Smooth muscle cell (in vitro differentiated cells): ENCODE results near the gene DOHH. TPM values are rescaled to one million over a fixed set of nuclear protein-coding genes. Genes with fewer than 3 reads are reported as not detected.

Experiments
- DNase-seq: peaks from one replicate; lab custom pipeline; 2025; ENCODE audit not compliant: unreplicated experiment; lab: John Stamatoyannopoulos, UW
- H2AFZ ChIP-seq: fragments of 200-600 bp; sonication (generic); 2 replicates; pipeline ENCODE4 v1.6.0; 2016; ENCODE audit warnings: antibody characterized with exemption, low read depth, mild to moderate bottlenecking
- H3F3A ChIP-seq: fragments of 200-600 bp; sonication (generic); 2 replicates; pipeline ENCODE4 v1.6.0; 2017; ENCODE audit warnings: antibody characterized with exemption, low read depth
- H3K27ac ChIP-seq: fragments of 200-600 bp; sonication (generic); 2 replicates; pipeline ENCODE4 v1.5.1; 2016; ENCODE audit warnings: low read depth, mild to moderate bottlenecking
- H3K27me3 ChIP-seq: fragments of 200-600 bp; sonication (generic); 2 replicates; pipeline ENCODE4 v1.6.1; 2016; ENCODE audit warnings: low read depth, mild to moderate bottlenecking
- H3K36me3 ChIP-seq: fragments of 200-600 bp; sonication (generic); 2 replicates; pipeline ENCODE4 v1.5.1; 2016; ENCODE audit warnings: low read depth
- H3K4me1 ChIP-seq: fragments of 200-600 bp; sonication (generic); 2 replicates; pipeline ENCODE4 v1.5.1; 2016; ENCODE audit warnings: low read depth
- H3K4me2 ChIP-seq: fragments of 200-600 bp; sonication (generic); 2 replicates; pipeline ENCODE4 v1.6.0; 2016; ENCODE audit warnings: mild to moderate bottlenecking
- H3K4me3 ChIP-seq: fragments of 200-600 bp; sonication (generic); 2 replicates; pipeline ENCODE4 v1.5.1; 2016; ENCODE audit warnings: mild to moderate bottlenecking
- H3K79me2 ChIP-seq: fragments of 200-600 bp; sonication (generic); 2 replicates; pipeline ENCODE4 v1.6.0; 2016; ENCODE audit warnings: low read depth, mild to moderate bottlenecking
- H3K9ac ChIP-seq: fragments of 200-600 bp; sonication (generic); 2 replicates; pipeline ENCODE4 v1.6.0; 2016; ENCODE audit warnings: low read depth
- H3K9me3 ChIP-seq: fragments of 200-600 bp; sonication (generic); replicated peaks from 2 replicates; pipeline ENCODE4 v1.5.1; 2016; ENCODE audit warnings: low read depth
- H4K20me1 ChIP-seq: fragments of 200-600 bp; sonication (generic); 2 replicates; pipeline ENCODE4 v1.6.0; 2016; ENCODE audit warnings: low read depth
- WGBS: methylation state at CpG from one replicate; pipeline ENCODE4 v1.1.7; 2016; ENCODE audit warnings: low lambda C conversion rate; 5-methylcytosine and 5-hydroxymethylcytosine counted together
- polyA plus RNA-seq: library from polyadenylated mRNA; unstranded; fragments of >200 nt; fragmentation: Nextera tagmentation; extraction: Ambion mirVana; gene quantifications from 2 replicates; pipeline ENCODE4 v1.2.1, GENCODE V29; 2016
- total RNA-seq: library from RNA; depleted of rRNA; stranded (reverse); fragments of >200 nt; gene quantifications from 2 replicates; pipeline ENCODE4 v1.2.3, GENCODE V29; 2014
- TF ChIP-seq, protein P1 (sequence below): fragments of 200-600 bp; sonication (generic); IDR thresholded peaks from 2 replicates; pipeline ENCODE4 v1.5.1; 2017; ENCODE audit warnings: borderline replicate concordance, mild to moderate bottlenecking, antibody characterized with exemption; ENCODE audit not compliant: insufficient read depth, poor library complexity, severe bottlenecking

The DOHH gene
- total and polyA plus RNA-seq, 2 experiments from 2014 or later, result 8.7 to 27.2 TPM

DNA sequence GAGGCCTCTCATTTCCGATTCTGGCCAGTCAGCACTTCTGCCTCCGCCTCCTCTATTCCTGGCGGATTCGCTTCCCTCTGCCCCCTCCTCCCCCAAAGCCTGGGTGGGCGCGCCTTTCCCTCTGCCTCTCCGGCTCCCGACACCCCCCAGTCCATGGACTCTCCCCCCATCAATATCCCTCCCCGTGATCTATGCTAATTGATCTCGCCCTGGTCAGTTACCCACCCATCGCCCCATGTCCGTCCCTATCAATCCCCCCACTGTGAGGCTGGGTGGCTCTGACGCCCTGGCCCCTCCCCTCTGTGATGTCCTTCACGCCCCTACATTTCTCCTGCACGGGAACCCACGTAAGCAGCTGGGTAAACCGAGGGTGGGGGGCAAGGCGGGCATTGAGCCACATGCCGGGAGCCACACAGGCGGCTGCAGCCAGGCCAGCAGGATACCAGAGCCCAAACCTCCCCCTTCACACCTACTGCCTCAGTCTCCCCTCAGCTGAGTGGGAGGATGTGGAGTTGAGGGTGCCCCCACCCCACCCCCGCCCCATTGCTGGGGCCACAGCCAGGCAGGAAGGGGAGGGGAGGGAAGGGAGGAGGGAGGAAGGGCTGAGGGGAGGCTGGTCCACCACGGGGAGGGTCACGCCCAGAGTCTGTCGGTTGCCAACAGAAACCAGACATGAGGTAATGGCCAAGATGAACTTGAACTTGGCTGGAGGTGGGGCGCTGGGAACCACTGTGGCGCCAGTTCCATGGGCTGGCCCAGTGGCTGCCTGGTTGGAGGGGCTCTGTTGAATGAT lies 41.2 kb downstream of the DOHH start:
- peak; percentile 91 for DNase-seq
- H3K79me2 ChIP-seq, result no peaks in the 10 kb centered on the region
- H3F3A ChIP-seq, result peaks cover 13% of the 10 kb centered on the region
- H3K4me1 ChIP-seq, result peaks cover 22% of the 10 kb centered on the region
- peak overlapping the region; percentile 71 for H3K4me2 ChIP-seq
- H2AFZ ChIP-seq, result no peak overlapping the region
- H3K9me3 ChIP-seq, result no peaks in the 10 kb centered on the region
- no peaks in the 10 kb centered on the region for H3K27me3 ChIP-seq
- peak overlapping the region; percentile 92 for H3K9ac ChIP-seq
- H3K36me3 ChIP-seq, result no peaks in the 10 kb centered on the region
- TF ChIP-seq, protein P1, sequence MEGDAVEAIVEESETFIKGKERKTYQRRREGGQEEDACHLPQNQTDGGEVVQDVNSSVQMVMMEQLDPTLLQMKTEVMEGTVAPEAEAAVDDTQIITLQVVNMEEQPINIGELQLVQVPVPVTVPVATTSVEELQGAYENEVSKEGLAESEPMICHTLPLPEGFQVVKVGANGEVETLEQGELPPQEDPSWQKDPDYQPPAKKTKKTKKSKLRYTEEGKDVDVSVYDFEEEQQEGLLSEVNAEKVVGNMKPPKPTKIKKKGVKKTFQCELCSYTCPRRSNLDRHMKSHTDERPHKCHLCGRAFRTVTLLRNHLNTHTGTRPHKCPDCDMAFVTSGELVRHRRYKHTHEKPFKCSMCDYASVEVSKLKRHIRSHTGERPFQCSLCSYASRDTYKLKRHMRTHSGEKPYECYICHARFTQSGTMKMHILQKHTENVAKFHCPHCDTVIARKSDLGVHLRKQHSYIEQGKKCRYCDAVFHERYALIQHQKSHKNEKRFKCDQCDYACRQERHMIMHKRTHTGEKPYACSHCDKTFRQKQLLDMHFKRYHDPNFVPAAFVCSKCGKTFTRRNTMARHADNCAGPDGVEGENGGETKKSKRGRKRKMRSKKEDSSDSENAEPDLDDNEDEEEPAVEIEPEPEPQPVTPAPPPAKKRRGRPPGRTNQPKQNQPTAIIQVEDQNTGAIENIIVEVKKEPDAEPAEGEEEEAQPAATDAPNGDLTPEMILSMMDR, result no peak
- WGBS, result 7% methylated on average over 17 of the region's 26 CpGs
- H4K20me1 ChIP-seq, result no peaks in the 10 kb centered on the region
- H3K4me3 ChIP-seq, result peak overlapping the region; percentile 0
- peak overlapping the region; percentile 98 for H3K27ac ChIP-seq

DNA sequence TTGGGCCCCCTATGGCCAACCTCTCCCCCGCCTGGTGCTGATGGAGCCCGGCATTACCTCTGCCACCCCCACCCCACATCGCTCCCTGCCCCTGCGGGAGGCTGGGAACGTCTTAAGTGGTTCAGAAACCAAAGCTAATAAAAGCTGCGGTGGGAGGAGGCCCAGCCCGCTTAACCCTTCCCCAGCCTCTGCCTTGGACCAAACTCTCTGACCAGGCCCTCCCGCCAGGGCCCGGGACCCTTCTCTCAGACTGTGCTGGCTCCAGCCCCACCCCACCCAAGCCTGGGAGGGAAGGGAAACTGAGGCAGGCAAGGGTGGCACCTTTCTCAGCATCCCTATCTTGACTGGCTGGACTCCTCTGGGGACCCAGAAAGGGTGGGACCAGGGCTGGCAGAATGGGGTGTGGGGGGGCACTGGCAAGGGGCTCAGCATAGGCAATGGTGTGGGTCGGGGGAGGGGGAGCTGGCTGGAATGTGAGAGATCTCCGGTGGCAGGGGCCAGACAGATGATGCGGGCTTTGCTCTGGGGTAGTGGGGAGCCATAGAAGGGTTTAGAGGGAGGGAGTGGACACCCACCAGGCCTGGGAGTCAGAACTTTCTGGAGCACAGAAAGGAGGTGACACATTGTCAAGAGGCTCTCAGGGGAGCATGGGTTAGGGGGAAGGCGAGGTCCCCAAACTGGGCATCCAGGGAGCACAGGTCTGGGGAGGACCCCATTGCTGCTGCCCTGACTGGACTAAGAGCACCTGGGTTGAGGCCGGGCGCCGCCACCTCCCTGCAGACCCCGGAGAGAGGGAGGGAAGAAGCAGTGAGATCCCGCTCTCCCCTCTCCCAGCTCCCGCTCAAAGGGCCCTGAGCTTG lies 42.0 kb downstream of the DOHH start:
- DNase-seq, result peak; percentile 39
- H4K20me1 ChIP-seq, result no peaks in the 10 kb centered on the region

DNA sequence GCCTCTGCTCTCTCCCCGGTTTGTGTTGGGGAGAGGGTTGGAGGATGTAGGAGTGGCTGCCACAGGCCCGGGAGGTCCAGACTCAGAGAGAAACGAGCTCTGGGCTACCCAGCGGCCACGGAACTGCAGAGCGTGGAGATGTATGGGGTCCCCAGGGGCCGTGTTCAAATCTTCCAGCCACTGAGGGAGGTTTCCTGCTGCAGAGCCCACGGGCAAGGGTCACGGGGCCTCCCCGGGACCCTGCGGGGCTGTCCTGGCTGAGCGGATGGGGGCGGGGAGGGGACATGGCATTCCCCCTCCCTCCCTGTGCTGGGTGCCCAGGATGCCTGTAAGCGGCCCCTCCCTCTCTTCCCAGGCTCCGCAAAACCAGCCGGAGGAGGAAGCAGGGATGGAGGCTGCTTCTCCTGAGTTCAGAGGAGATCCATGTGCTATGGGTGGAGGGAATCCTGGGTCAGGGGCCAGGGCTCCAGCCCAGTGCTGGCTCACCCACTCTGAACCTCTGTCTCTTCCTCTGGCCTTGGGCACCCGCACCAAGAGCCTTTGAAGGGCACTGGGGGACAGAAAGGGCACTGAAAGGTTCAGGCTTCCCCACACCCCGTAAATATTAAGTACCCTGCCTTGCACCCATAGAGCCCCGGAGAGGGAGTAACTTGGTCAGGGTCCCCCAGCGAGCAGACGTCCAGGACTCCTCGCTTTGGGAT lies 42.8 kb downstream of the DOHH start:
- H3K36me3 ChIP-seq, result no peaks in the 10 kb centered on the region
- peaks cover 9% of the 10 kb centered on the region for H3F3A ChIP-seq
- no peaks in the 10 kb centered on the region for H3K27me3 ChIP-seq
- 19% methylated on average over 22 of the region's 22 CpGs for WGBS
- peaks cover 10% of the 10 kb centered on the region for H3K4me1 ChIP-seq
- H4K20me1 ChIP-seq, result no peaks in the 10 kb centered on the region
- H3K4me3 ChIP-seq, result no peak overlapping the region
- peak overlapping the region; percentile 92 for H3K9ac ChIP-seq
- DNase-seq, result peak; percentile 36
- H3K27ac ChIP-seq, result peak overlapping the region; percentile 98
- no peak overlapping the region for H2AFZ ChIP-seq
- H3K4me2 ChIP-seq, result peak overlapping the region; percentile 71
- H3K9me3 ChIP-seq, result no peaks in the 10 kb centered on the region
- H3K79me2 ChIP-seq, result no peaks in the 10 kb centered on the region
- TF ChIP-seq, protein P1, result no peak

More for the DNA sequence above, 42.0 kb downstream of the DOHH start:
- Histone ChIP-seq H3K4me3 (peak overlapping the region; percentile 0), H3K4me1 (peaks cover 16% of the 10 kb centered on the region), H3K9me3 (no peaks in the 10 kb centered on the region), H3K27me3 (no peaks in the 10 kb centered on the region), H3K9ac (peak overlapping the region; percentile 92), H3F3A (peaks cover 13% of the 10 kb centered on the region), H3K36me3 (no peaks in the 10 kb centered on the region), H3K79me2 (no peaks in the 10 kb centered on the region), H3K4me2 (peak overlapping the region; percentile 71), H2AFZ (no peak overlapping the region), H3K27ac (peak overlapping the region; percentile 98)
- TF ChIP-seq, protein P1, result no peak
- WGBS, result 18% methylated on average over 14 of the region's 19 CpGs
